B cell (primary cell): ENCODE measurements around the gene KIF16B.

Experiments used
- CTCF ChIP-seq: fragments of 200-600 bp; IDR thresholded peaks from one replicate; pipeline ENCODE4 v1.8.0; 2022; ENCODE audit warnings: antibody characterized with exemption, mild to moderate bottlenecking
- EZH2 ChIP-seq: IDR thresholded peaks from 2 replicates; pipeline ENCODE4 v1.6.1; 2012; ENCODE audit warnings: borderline replicate concordance, low read depth, mild to moderate bottlenecking, moderate library complexity, low read length; ENCODE audit not compliant: insufficient read depth, poor library complexity, severe bottlenecking

- TF ChIP-seq CTCF, result no peak
- no peak for TF ChIP-seq EZH2
These were observed 91.3 kb downstream of the KIF16B start for GRCh38 chr20:16481977-16482376.
